ENCODE data around the gene STAC3. TPM values are rescaled to one million over a fixed set of nuclear protein-coding genes. Genes with fewer than 3 reads are reported as not detected.

Gene STAC3
- total RNA-seq, 1 experiment from 2014 or later = 2.5 TPM

- H3K4me3 ChIP-seq (replicated peaks in 1 of 2; ENCODE audit: low read depth in 1 of 2, low read length in 2 of 2) = no peak overlapping the region
- ChIA-PET POLR2A (interaction anchor here (0.5 to 1.7 kb wide), 3 partner anchors 8 to 86 kb away, joined by 3 to 4 read pairs (median 3); no protein-coding TSS in a partner anchor), CTCF (interaction anchor here (1.1 to 2.7 kb wide), 5 partner anchors 8 to 156 kb away, joined by 3 to 11 read pairs (median 4); partner anchors contain the start of gene INHBE), RAD21 (ENCODE audit: low non-redundant PET in 1 of 2, low total read pairs in 2 of 2, uncharacterized antibody in 2 of 2, unreplicated experiment in 2 of 2) (no interaction called here)
- no peak for DNase-seq (ENCODE audit: low read depth, low spot score)
- no peaks in the 10 kb centered on the region for H4K20me1 ChIP-seq (ENCODE audit: insufficient read depth)
- H3K4me1 ChIP-seq (ENCODE audit: control insufficient read depth in 1 of 2, insufficient read depth in 2 of 2, low read length in 2 of 2) = peaks cover 14 to 15% of the 10 kb centered on the region in 2 experiments
- H3K9ac ChIP-seq (ENCODE audit: low read length) = no peak overlapping the region
- H3K27me3 ChIP-seq (ENCODE audit: insufficient read depth, low read length) = no peaks in the 10 kb centered on the region
- H2AFZ ChIP-seq (ENCODE audit: low read depth, low read length, poor library complexity, severe bottlenecking) = no peak overlapping the region
- TF ChIP-seq ATF3 (IDR thresholded peaks at IDR 0.05) = no peak
- no peak for TF ChIP-seq EZH2phosphoT487 (IDR thresholded peaks at IDR 0.05; ENCODE audit: borderline replicate concordance)
- no peak for TF ChIP-seq EZH2 (IDR thresholded peaks at IDR 0.05)
- TF ChIP-seq CBX3 (IDR thresholded peaks at IDR 0.05; ENCODE audit: low read depth) = no peak
- no peak for TF ChIP-seq ZBTB33 (IDR thresholded peaks at IDR 0.05; ENCODE audit: extremely low read depth, insufficient replicate concordance, low read length)
- TF ChIP-seq SRF (IDR thresholded peaks at IDR 0.05; ENCODE audit: low read depth) = no peak
- no peak for TF ChIP-seq TCF7L2 (IDR thresholded peaks at IDR 0.05; ENCODE audit: borderline replicate concordance, extremely low read depth, insufficient read depth, insufficient read length)
- no peak for TF ChIP-seq POLR2A (IDR thresholded peaks at IDR 0.05; ENCODE audit: borderline replicate concordance, extremely low read depth, insufficient read depth, insufficient read length)
- TF ChIP-seq FOSL1 (IDR thresholded peaks at IDR 0.05; ENCODE audit: low read depth) = no peak
- TF ChIP-seq REST (IDR thresholded peaks at IDR 0.05; ENCODE audit: low read depth) = no peak
- peaks cover 0 to 2% of the 10 kb centered on the region in 2 experiments; a peak in 1 of 4 replicates for H3K36me3 ChIP-seq (ENCODE audit: control insufficient read depth in 1 of 2, insufficient read depth in 2 of 2, low read length in 2 of 2)
- intact Hi-C loops (cut with micrococcal nuclease) = no loop called here
- peak; percentile 60; the same call in 1 of the 2 replicates for ATAC-seq
- H3K79me2 ChIP-seq (ENCODE audit: insufficient read depth, low read length) = no peaks in the 10 kb centered on the region
- H3K27ac ChIP-seq (ENCODE audit: low read depth, low read length) = no peak overlapping the region
- H3K9me3 ChIP-seq (ENCODE audit: control insufficient read depth in 1 of 2, insufficient read depth in 1 of 2, low read depth in 1 of 2, low read length in 2 of 2) = no peaks in the 10 kb centered on the region
- no TSS peak for BruUV-seq (replicated peaks)
- peak overlapping the region; percentile 22 for H3K4me2 ChIP-seq (ENCODE audit: low read length)
- H3K9me2 ChIP-seq (ENCODE audit: insufficient read depth) = no peaks in the 10 kb centered on the region
Measured at GRCh38 chr12:57299514-57300016, 48.6 kb upstream of the STAC3 start.
